Ishikawa (cell line): ENCODE measurements around the gene COX4I1.

Experiments
- CEBPB ChIP-seq: IDR thresholded peaks from 2 replicates; pipeline ENCODE4 v1.6.1; 2012
- EGR1 ChIP-seq: IDR thresholded peaks from 2 replicates; pipeline ENCODE4 v1.6.1; 2012
- EP300 ChIP-seq: IDR thresholded peaks from 2 replicates; pipeline ENCODE4 v1.6.1; 2012; ENCODE audit warnings: borderline replicate concordance
- RAD21 ChIP-seq: IDR thresholded peaks from 2 replicates; pipeline ENCODE4 v1.6.1; 2012; ENCODE audit warnings: low read depth
- TAF1 ChIP-seq: IDR thresholded peaks from 2 replicates; pipeline ENCODE4 v1.6.1; 2012; ENCODE audit warnings: low read depth, mild to moderate bottlenecking
- YY1 ChIP-seq: IDR thresholded peaks from 2 replicates; pipeline ENCODE4 v1.6.1; 2012; ENCODE audit warnings: low read depth
- ZBTB7A ChIP-seq: IDR thresholded peaks from 2 replicates; pipeline ENCODE4 v1.6.1; 2012; ENCODE audit warnings: low read depth
- TF ChIP-seq, protein P1 (sequence below): IDR thresholded peaks from 2 replicates; pipeline ENCODE4 v1.6.1; 2012

DNA sequence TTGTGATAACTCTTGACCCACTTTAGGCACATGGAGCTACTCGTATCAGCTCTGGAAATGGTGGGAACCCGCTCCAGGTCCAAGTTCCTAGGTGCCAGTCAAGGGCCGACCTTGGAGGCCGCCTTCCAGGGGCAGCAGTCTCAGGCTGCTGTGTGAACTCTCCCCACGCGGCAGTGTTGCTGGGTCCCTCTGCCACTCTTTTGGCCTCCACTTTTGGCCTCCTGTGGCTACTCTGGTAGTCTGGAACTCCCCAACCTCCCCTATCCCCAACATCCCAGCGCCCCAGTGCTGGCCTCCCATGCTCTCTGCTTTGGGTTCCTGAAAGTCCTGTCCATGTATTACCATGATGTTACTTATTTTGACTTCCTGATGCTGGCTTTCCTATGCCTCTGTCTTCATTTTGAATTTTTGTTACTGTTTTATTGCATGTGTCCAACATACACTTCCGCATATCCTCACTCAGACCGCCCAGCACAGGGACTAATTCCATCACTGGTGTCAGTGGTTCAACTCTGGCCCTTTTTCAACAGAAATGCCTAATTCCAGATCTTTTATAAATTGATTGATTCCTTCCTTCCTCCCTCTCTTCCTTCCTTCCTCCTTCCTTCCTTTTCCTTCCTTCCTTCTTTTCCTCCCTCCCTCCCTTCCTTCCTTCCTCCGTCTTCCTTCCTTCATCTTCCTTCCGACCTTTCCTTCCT is 44.1 kb downstream of the COX4I1 start:
- TF ChIP-seq RAD21 (no peak), YY1 (no peak), EP300 (no peak), EGR1 (no peak), ZBTB7A (no peak), CEBPB (no peak), TAF1 (no peak)
- TF ChIP-seq, protein P1, sequence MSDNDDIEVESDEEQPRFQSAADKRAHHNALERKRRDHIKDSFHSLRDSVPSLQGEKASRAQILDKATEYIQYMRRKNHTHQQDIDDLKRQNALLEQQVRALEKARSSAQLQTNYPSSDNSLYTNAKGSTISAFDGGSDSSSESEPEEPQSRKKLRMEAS = no peak
